Cortex of kidney (tissue), 1 donor: ENCODE data around the gene PDGFC.

ENCODE experiments used
- DNase-seq: peaks from one replicate; lab custom pipeline; 2025; lab: John Stamatoyannopoulos, UW

The PDGFC gene

GRCh38 chr4:156829201-156829873, 142.3 kb downstream of the PDGFC start:
- DNase-seq: no peak

- no peak for DNase-seq
Measured at GRCh38 chr4:156827519-156827918, 144.1 kb downstream of the PDGFC start.

GRCh38 chr4:156825074-156825473, 146.5 kb downstream of the PDGFC start:
- DNase-seq: no peak

- DNase-seq: no peak
Measured at GRCh38 chr4:156824451-156825060, 147.0 kb downstream of the PDGFC start.

- no peak for DNase-seq
Measured at GRCh38 chr4:156820931-156821330, 150.7 kb downstream of the PDGFC start.

- no peak for DNase-seq
Measured at GRCh38 chr4:156816360-156816755, 155.2 kb downstream of the PDGFC start.

- no peak for DNase-seq
Measured at GRCh38 chr4:156815717-156816359, 155.8 kb downstream of the PDGFC start.

- no peak for DNase-seq
Measured at GRCh38 chr4:156811963-156812362, 159.6 kb downstream of the PDGFC start.

GRCh38 chr4:156811286-156811685, 160.3 kb downstream of the PDGFC start:
- no peak for DNase-seq

- no peak for DNase-seq
Measured at GRCh38 chr4:156805696-156806095, 165.9 kb downstream of the PDGFC start.

GRCh38 chr4:156803056-156803455, 168.5 kb downstream of the PDGFC start:
- no peak for DNase-seq

- DNase-seq: no peak
Measured at GRCh38 chr4:156800463-156800862, 171.1 kb downstream of the PDGFC start.

GRCh38 chr4:156799121-156799589, 172.4 kb downstream of the PDGFC start:
- no peak for DNase-seq

GRCh38 chr4:156798438-156798837, 173.2 kb downstream of the PDGFC start:
- DNase-seq: no peak

- DNase-seq: no peak
Measured at GRCh38 chr4:156797206-156797605, 174.4 kb downstream of the PDGFC start.

GRCh38 chr4:156795727-156796126, 175.9 kb downstream of the PDGFC start:
- no peak for DNase-seq

GRCh38 chr4:156794863-156795262, 176.7 kb downstream of the PDGFC start:
- no peak for DNase-seq

- DNase-seq: no peak
Measured at GRCh38 chr4:156792462-156793085, 179.0 kb downstream of the PDGFC start.

GRCh38 chr4:156790866-156791265, 180.7 kb downstream of the PDGFC start:
- no peak for DNase-seq

- DNase-seq: no peak
Measured at GRCh38 chr4:156788782-156789181, 182.8 kb downstream of the PDGFC start.

- no peak for DNase-seq
Measured at GRCh38 chr4:156786713-156787112, 184.9 kb downstream of the PDGFC start.

- DNase-seq: no peak
Measured at GRCh38 chr4:156784970-156785369, 186.6 kb downstream of the PDGFC start.

- DNase-seq: no peak
Measured at GRCh38 chr4:156783966-156784365, 187.6 kb downstream of the PDGFC start.
